ENCODE data around the gene LRRTM1.

LRRTM1 gene

DNA sequence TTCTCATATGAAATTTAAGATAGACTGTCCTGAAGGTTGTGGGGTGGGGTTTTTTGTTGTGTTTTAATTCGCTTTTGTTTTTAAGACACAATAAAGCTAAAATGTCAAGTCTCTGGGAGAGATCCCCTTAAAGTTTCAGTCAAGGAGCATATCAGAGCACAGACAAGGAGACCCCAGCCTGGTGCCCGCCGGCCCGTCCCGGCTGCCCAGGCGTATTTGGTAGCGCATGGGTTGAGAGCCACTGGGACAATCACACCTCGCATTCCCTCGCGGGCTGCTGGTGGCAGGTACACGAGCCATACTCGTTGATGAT, 2.6 kb downstream of the LRRTM1 start:
- no peak for DNase-seq

DNA sequence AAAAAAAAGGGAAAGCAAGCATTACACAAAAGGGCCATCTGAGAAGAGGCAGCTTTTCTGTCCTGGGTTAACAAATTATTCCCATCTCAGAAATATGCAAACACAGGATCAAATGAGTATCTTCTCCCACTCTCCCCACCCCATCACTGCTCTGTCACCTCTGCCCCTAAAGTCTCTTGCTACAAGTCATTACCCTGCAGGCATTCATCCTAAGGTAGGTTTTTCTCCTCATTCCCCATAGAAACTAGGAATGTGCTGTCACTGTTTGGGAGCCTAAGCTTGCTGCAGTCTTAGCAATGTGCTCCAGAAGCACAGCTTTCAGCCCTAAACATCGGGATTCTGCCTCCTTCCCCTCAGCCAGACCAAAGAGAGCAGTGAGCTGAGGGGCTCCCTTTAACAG, 3.6 kb downstream of the LRRTM1 start:
- DNase-seq = no peak

GRCh38 chr2:80300346-80300745, 4.2 kb downstream of the LRRTM1 start:
- no peak for DNase-seq

DNA sequence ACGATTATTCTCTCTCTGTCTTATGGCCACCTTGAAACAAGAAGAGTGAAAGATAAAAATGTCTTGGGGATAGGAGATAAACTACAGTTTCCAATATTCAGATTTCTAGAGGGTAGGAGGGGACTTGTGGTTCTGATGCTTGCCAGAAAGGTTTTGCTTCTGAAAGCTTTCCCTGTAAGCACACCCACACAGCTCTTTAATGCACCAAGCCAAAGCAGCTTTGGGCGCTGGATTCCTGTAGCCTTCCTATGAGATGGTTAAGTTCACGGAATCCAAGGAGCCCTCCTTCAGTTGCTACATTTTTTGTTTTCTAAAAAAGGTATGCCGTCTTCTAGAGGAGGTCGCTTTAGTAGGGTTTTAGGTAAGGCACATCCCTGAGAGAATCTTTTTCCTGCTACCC, 4.9 kb downstream of the LRRTM1 start:
- no peak for DNase-seq

DNA sequence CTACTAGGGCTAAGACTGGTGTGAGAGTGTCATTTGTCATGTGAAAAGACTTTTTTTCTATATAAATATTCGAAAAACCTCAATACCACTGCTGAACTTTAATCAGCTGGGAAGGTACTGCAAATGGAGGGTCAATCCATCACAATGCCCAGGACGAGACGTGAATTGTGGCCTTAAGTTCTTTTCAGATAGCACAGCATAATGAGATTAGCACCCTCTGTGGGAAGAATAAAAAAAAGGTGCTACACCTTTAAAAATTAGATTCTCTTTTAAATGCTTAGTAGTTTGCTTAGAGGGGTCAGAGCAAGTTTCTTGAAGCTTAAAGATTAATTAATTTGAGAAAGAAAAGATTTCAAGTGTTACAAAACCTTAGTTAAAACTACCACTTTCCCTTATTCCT, 5.6 kb downstream of the LRRTM1 start:
- DNase-seq = no peak

DNA sequence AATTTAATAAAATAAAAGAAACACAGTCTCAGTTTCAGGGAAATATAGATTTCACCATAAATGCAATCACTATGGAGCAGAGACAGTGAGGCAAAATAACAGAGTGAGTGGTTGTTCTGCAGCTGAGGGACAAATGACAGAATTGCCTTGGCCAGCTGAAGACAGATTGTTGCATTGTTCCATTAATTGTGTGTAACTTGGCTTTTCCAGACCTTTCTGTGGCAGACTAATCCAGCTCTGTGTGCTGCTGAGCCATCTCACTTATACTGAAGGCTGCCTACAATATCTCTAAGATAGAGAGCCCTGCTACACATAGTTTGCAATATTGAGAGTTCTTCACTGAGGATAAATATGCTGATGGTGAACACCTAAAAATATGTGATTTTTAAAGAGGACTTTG, 11.5 kb downstream of the LRRTM1 start:
- DNase-seq = no peak

DNA sequence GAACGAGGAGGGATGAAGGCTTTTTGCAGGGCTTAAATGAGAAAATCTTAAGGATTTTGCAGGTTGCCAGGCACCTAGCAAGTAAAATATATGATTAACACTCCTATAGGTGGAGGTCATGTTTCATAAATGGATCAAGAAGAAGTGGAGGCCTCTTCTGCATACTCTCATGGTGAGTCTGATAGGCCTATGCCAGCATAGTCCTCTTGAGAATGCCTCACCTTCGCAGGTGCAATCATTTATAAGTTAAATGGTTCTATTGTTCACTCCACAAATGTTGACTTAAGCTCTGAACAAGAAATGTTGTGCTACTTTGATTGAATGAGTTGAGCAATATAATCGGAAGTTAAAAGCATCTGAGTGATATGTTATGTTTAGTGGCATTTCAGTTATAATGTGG, 12.1 kb downstream of the LRRTM1 start:
- no peak for DNase-seq

GRCh38 chr2:80291656-80292055, 12.9 kb downstream of the LRRTM1 start:
- DNase-seq = no peak

- DNase-seq = peak; percentile 5
Observed at GRCh38 chr2:80288576-80288975, 16.0 kb downstream of the LRRTM1 start.

- no peak for DNase-seq
Observed at GRCh38 chr2:80281049-80281448, 23.5 kb downstream of the LRRTM1 start.

DNA sequence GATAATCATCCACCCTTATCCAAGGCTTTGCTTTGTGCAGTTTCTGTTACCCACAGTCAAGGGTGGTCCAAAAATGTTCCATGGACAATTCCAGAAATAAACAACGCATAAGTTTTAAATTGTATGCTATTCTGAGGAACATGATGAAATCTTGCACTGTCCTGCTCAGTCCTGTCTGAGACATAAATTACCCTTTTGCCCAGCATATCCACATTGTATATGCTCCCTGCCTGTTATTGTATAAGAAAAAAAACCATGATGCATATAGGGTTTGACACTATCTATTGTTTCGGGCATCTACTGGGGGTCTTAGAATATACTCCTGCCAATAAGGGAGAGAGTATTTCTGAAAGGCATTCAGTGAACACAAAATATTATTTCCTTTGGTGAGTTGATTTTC, 24.0 kb downstream of the LRRTM1 start:
- no peak for DNase-seq

- no peak for DNase-seq
Observed at GRCh38 chr2:80269806-80270205, 34.7 kb downstream of the LRRTM1 start.

- no peak for DNase-seq
Observed at GRCh38 chr2:80266231-80266630, 38.3 kb downstream of the LRRTM1 start.

DNA sequence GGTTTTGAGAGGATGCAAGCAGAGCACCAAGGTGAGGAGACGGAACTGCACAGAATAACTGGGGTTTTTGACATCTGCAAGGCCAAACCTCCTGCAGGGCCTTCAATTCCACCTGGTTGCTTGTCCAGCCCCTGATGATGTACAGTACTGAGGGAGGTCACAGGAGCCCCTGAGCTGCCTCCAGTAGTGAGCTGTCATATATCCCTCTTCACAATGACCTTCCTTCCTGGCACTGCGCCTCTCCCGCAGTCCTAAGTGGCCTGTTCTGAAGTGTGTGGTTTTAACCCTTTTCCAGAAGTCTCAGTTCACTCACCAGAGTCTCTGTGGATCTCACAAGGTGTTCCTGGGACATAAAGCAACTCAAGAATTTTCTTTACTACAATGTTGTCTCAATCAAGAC, 45.3 kb downstream of the LRRTM1 start:
- DNase-seq = no peak

- no peak for DNase-seq
Observed at GRCh38 chr2:80258793-80259192, 45.8 kb downstream of the LRRTM1 start.

GRCh38 chr2:80258341-80258740, 46.2 kb downstream of the LRRTM1 start:
- DNase-seq = no peak

DNA sequence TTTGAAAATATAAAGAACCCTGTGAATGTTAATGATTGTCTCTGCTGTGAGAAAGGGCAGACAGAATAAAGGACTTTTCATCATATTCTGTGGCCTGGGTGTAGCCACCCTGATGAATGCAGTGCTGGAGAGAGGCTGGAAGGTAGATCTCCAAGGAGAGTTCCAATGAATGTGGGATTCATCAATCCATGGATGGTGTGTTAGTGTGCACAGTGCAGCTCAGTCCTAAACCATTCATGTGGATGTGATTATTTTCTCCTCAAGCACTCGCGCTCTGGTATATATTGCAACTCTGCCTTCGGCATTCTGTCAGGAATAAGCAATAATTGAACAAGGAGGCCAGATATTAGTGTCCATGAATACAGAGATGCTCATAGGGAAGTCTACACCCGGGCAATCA, 47.1 kb downstream of the LRRTM1 start:
- DNase-seq = no peak

- DNase-seq = no peak
Observed at GRCh38 chr2:80256782-80257167, 47.8 kb downstream of the LRRTM1 start.

DNA sequence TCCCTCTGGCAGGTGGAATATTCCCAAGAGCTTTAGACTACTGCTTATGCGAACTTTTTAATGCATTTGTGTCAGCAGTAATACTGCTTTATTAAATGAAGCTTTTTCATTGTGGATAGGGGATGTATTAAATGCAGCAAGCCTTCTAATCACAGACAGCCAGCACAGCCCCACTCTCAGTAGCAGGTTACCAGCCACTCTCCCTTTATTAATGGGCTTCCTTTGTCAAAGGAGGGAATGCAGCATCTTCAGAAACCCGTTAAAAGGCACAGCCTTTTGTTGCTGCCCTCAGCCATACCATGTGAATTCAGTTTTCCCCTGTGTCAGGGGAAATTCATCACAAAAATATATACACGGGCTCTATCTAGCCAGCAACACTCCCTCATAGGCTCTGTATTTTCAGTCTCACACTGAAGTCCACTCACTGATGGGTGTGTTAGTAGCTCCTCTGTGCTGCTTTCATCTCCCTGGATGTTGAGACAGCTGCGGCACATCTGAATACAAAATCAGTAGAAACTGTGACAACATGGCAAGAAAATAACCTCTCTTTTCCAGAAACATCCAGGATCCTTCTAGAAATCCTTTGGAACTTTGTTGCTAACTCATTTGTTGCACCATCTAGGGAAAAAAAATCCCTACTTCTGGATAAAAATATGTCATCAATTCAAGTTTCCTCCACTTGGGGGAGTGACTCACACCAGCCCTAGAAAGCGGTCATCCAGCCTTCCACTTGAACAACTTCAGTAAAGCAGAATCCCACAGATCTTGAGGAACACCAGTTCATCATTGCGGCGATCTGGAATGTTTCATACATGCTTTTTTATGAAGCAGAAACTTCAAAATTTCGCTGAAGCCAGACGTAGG, 48.4 kb downstream of the LRRTM1 start:
- peak; percentile 16 for DNase-seq

- no peak for DNase-seq
Observed at GRCh38 chr2:80252294-80252986, 52.1 kb downstream of the LRRTM1 start.

Measured in fibroblast of skin of back (primary cell).